HG03439 (cell line): ENCODE data around the gene ZNF282.
"Not testable (repeated sequence)": the region's sequence is repeated elsewhere in the genome, so short reads cannot be mapped to it uniquely, and the experiment has no call there.

Experiments used
- ATAC-seq: cut with Tn5 transposase; IDR thresholded peaks from one replicate; pipeline ENCODE4 v1.9.1; 2021; ENCODE audit warnings: mild to moderate bottlenecking, moderate library complexity; ENCODE audit not compliant: unreplicated experiment

ZNF282 gene

DNA sequence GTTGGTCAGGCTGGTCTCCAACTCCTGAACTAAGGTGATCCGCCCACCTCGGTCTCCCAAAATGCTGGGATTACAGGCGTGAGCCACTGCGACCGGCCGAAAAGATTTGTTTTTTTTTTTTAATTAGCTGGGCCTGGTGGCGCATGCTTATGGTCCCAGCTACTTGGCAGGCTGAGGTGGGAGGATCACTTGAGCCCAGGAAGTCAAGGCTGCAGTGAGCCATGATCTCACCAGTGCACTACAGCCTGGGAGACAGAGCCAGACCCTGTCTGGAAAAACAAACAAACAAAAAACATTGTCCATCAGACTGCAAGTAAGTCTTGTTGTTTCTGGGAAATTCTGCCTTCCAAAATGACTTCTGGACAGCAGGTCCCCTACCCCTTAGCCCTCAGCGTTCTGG lies 27.8 kb downstream of the ZNF282 start:
- no peak for ATAC-seq

DNA sequence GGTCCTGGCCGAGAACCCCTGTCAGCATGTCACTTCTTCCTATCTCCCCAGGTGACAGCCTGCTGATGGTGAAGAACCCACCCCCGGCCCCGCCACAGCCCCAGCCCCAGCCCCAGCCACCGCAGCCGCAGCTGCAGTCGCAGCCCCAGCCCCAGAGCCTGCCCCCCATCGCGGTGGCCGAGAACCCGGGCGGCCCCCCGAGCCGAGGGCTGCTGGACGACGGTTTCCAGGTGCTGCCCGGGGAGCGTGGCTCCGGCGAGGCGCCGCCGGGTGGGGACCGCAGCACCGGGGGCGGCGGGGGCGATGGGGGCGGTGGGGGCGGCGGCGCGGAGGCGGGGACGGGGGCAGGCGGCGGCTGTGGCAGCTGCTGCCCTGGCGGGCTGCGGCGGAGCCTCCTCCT lies 28.4 kb downstream of the ZNF282 start:
- ATAC-seq, result no peak

GRCh38 chr7:149224352-149224751 lies 29.0 kb downstream of the ZNF282 start:
- no peak for ATAC-seq

- ATAC-seq, result no peak
Observed at GRCh38 chr7:149225106-149225505, 29.8 kb downstream of the ZNF282 start.

DNA sequence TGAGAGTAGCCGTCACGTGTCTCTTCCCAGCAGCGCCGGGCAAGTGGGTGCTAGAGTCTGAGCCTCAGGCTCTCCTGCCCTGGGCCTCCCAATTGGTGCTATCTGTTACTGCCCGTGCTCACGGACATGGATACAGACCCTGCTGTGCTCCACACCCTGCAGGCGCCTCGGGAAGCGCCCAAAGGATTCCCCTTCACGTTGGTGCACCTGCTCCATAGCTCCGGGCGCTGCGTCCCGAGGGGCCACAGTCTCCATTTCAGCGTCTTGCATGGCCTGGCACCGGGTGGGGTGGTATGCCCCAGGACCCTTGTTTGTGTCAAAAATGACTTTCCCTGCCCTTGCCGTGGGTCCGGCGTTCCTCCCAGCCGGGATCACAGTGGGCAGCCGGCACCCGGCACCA lies 30.3 kb downstream of the ZNF282 start:
- ATAC-seq, result no peak

DNA sequence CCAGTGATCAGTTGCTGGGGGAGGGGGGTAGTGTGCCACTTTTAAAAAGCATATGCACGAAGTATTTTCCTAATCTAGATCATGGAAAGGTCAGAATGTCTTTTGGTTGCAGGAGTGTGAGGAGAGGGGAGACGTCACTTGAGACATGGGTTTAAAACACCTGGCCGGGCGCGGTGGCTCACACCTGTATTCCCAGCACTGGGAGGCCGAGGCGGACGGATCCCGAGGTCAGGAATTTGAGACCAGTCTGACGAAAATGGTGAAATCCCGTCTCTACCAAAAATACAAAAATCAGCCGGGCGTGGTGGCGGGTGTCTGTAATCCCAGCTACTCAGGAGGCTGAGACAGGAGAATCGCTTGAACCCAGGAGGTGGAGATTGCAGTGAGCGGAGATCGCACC lies 31.0 kb downstream of the ZNF282 start:
- ATAC-seq, result not testable (repeated sequence)

DNA sequence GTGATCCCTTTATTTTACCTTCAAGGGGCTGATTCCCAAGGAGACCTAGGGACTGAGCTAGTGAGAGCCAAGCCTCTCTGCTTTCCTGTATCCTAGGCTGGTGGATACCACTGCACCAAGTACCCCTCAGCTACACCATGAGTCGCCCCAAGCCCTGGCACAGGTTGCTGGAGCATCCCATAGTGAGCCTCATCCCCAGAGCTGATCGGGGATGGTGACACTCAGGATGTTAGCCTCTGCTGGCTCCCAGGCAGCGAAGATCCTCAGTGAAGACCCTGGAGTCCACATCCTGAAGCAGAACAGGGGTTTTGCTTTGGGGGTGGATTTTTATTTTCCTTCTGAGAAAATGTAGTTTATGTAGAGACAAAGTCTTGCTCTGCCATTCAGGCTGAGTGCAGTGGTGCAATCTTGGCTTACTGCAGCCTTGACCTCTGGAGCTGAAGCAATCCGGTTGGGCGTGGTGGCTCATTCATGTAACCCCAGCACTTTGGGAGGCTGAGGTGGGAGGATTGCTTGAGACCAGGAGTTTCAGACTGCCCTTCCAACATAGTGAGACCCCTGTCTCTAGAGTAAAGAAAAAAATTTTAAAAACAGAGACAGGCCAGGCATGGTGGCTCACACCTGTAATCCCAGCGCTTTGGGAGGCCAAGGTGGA lies 31.6 kb downstream of the ZNF282 start:
- no peak for ATAC-seq

DNA sequence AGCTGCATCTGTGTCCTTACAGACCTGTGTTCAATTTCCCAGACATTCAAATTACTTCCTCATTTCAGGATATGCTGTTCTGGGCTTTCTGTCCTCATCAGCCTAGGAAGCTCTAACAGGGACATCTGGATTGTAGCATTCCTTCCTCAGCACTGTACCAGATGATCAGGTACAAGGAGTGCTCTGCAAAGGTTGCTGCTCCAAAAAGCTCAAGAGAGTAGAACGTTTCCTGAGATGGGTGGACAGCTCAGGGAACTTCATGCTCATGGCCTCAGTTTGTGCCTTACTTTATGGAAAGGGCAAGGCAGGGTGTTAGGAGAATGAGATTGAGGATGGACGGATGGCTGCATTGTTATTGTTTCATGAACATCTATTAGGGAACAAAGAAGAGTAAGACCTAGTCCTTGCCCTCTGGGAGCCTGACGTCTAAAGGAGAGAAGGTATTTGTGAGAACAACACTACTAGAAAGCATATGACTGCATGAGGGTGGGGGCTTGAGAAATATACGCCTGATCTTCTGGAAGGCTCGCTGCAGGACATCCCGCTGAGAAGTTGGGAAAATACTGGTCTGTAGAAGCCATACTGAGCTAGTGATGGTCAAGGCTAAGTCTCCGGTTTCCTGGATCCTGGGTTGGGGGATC lies 33.6 kb downstream of the ZNF282 start:
- ATAC-seq, result no peak

- no peak for ATAC-seq
Observed at GRCh38 chr7:149229526-149229925, 34.2 kb downstream of the ZNF282 start.

DNA sequence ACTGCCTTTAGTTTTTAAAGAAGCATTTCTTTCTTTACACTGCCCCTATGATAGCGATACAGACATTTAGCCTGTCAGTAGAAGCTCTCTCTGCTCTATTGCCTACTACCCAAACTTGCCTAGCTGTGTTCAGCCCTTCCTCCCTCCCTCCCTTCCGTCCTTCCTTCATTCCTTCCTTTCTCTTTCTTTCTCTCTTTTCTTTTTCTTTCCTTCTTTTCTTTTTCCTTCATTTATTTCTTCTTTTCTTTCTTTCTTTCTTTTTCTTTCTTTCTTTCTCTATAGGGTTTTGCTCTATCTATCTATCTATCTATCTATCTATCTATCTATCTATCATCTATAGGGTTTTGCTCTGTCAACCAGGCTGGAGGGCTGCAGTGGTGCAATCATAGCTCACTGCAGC lies 37.0 kb downstream of the ZNF282 start:
- ATAC-seq, result no peak

DNA sequence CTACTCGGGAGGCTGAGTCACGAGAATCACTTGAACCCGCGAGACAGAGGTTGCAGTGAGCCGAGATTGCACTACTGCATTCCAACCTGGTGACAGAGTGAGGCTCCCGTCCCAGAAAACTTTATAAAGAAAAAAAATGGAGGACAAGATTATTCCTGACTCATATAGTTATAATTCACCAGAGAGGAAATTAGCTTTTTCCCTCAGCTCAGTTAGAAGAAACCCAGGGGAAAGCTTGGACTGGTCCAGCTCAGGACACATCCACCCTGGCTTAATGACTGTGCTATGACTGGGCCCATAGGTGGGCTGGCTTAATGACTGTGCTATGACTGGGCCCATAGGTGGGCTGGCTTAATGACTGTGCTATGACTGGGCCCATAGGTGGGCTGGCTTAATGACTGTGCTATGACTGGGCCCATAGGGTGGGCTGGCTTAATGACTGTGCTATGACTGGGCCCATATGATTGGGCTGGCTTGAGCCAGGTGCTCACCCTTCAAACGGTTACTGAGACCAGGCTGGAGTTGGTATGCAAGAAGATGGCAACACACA lies 38.4 kb downstream of the ZNF282 start:
- not testable (repeated sequence) for ATAC-seq

- ATAC-seq, result no peak
Observed at GRCh38 chr7:149237502-149237901, 42.2 kb downstream of the ZNF282 start.

DNA sequence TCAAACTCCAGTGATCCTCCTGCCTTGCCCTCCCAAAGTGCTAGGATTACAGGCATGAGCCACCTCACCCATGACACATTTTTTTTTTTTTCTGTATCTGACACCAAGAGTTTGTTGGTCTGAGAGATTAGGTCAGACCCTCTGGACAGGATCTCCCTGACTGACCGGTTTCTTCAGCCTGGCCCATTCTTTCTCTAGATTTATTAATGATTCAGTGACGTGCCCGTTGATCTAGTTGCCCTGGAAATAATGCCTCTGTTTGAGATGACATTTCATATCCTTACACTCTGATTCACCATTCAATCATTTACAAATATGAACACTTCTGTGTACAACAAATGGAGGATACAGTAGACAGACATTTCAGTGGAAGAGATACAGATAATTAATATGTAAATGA lies 42.7 kb downstream of the ZNF282 start:
- ATAC-seq, result no peak

- peak; percentile 99 for ATAC-seq
Observed at GRCh38 chr7:149239345-149240143, 44.2 kb downstream of the ZNF282 start, which contains the start of gene ZNF212. Gene ZNF212, plus strand, starts transcription at chr7:149239651. Its CDS starts 128 bp downstream, at chr7:149239779.

- ATAC-seq, result no peak
Observed at GRCh38 chr7:149240637-149241036, 45.3 kb downstream of the ZNF282 start.

GRCh38 chr7:149241696-149242095 lies 46.4 kb downstream of the ZNF282 start:
- no peak for ATAC-seq

DNA sequence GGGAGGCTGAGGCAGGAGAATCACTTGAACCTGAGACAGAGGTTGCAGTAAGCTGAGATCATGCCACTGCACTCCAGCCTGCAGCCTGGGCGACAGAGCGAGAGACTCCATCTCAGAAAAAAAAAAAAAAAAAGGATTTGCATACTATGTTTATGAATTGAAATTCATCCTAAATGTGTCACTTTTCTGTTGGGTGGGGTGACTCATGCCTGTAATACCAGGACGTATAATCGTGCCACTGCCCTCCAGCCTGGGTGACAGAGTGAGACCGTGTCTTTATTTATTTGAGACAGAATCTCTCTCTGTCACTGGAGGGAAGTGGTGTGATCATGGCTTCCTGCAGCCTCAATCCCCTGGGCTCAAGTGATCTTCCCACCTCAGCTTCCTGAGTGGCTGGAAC lies 49.9 kb downstream of the ZNF282 start:
- ATAC-seq, result peak; percentile 58

DNA sequence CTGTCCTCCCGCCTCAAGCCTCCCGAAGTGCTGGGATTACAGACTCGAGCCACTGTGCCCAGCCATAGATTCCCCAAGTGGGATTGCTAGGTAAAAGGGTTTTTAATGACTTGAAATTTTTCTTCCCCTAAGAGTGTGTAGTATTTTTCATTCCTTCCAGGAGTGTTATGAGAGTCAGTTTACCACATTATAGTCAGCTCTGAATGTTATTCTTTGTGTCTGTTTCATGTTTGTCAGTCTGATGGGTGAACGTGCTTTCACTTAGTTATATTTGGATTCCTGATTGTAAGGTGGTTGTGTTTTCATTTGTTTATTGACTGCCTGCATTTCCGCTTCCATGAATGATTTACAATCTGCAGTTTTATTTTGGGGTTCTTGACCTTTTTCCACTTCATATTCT lies 50.4 kb downstream of the ZNF282 start:
- peak; percentile 32 for ATAC-seq

DNA sequence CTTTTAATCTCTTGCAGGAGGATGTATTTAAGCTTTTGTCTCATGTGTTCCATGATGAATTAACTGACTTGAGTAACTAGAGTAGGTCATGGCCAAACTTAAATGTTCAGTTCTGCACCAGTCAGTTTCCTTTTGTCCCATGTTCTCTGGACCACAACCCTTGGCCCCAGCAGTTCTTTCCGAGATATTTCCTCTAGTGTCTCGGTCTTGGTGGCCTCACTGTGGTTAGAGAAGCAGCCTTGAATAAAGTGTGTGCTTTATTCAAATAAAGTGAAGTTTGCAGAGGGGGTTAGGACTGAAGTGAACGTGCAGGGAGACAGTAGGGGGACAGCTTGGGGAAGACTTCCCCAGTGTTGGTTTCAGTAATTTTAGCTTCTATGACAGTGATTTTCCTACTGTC lies 53.4 kb downstream of the ZNF282 start:
- no peak for ATAC-seq

- not testable (repeated sequence) for ATAC-seq
Observed at GRCh38 chr7:149250151-149250550, 54.8 kb downstream of the ZNF282 start.

DNA sequence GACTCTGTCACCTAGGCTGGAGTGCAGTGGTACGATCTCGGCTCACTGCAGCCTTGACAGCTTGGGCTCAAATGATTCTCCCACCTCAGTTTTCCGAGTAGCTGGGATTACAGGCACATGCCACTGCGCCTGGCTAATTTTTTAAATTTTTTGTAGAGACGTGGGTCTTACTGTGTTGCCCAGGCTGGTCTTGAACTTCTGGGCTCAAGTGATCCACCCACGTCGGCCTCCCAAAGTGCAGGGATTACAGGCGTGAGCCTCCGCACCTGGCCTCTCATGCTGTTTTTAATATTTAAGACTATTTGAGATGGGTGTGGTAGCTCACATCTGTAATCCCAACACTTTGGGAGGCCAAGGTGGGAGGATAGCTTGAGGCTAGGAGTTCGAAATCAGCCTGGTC lies 56.2 kb downstream of the ZNF282 start:
- not testable (repeated sequence) for ATAC-seq

DNA sequence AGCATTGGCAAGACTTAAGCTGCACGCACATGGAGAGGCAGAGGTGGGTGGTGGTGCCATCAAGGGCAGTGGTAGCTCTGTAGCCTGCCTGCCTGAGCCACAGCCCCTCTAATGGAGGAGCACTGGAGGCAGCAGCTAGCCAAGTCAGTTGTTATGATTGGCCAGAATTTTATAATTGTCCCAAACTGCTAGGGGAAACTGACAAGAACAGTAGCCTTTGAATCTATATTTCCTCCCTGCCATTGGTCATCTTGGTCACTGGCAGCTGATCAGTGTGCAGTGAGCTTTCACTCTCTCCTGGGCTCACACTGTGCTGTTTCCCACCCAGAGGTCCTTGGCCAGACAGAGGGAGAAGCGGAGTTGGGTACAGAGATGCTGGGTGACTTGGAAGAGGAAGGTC lies 57.0 kb downstream of the ZNF282 start:
- ATAC-seq, result no peak
